Measurements from ENCODE around the gene NFIC.
"Not testable (repeated sequence)": the region's sequence is repeated elsewhere in the genome, so short reads cannot be mapped to it uniquely, and the experiment has no call there.

The NFIC gene

GRCh38 chr19:3389446-3389778 is 23.0 kb downstream of the NFIC start:
- Histone ChIP-seq H3K27ac (no peak overlapping the region), H3K36me3 (peaks cover 35% of the 10 kb centered on the region)
- no peak for DNase-seq

GRCh38 chr19:3389876-3390371 is 23.5 kb downstream of the NFIC start:
- peaks cover 35% of the 10 kb centered on the region for H3K36me3 ChIP-seq
- H3K27me3 ChIP-seq (ENCODE audit: insufficient read depth, low read depth, severe bottlenecking): no peaks in the 10 kb centered on the region
- no peak for DNase-seq
- TF ChIP-seq CTCF (IDR thresholded peaks at IDR 0.05; ENCODE audit: low read depth, low read length): no peak
- H3K9me3 ChIP-seq (ENCODE audit: severe bottlenecking): no peaks in the 10 kb centered on the region
- no peak overlapping the region for H3K4me3 ChIP-seq (ENCODE audit: low read depth, low read length)
- H3K27ac ChIP-seq: no peak overlapping the region

More at GRCh38 chr19:3389446-3389778, 23.0 kb downstream of the NFIC start:
- Histone ChIP-seq H3K4me3 (ENCODE audit: low read depth, low read length) (no peak overlapping the region), H3K9me3 (ENCODE audit: severe bottlenecking) (no peaks in the 10 kb centered on the region), H3K27me3 (ENCODE audit: insufficient read depth, low read depth, severe bottlenecking) (no peaks in the 10 kb centered on the region)
- no peak for TF ChIP-seq CTCF (IDR thresholded peaks at IDR 0.05; ENCODE audit: low read depth, low read length)

GRCh38 chr19:3391911-3392310 is 25.5 kb downstream of the NFIC start:
- not testable (repeated sequence) for DNase-seq; H3K27me3 ChIP-seq (ENCODE audit: insufficient read depth, low read depth, severe bottlenecking)

GRCh38 chr19:3392480-3392879 is 26.1 kb downstream of the NFIC start:
- Histone ChIP-seq H3K27me3 (ENCODE audit: insufficient read depth, low read depth, severe bottlenecking) (no peaks in the 10 kb centered on the region), H3K27ac (no peak overlapping the region), H3K9me3 (ENCODE audit: severe bottlenecking) (no peaks in the 10 kb centered on the region), H3K36me3 (peaks cover 36% of the 10 kb centered on the region), H3K4me3 (ENCODE audit: low read depth, low read length) (no peak overlapping the region)
- no peak for TF ChIP-seq CTCF (IDR thresholded peaks at IDR 0.05; ENCODE audit: low read depth, low read length)
- no peak for DNase-seq

More at GRCh38 chr19:3391911-3392310, 25.5 kb downstream of the NFIC start:
- H3K9me3 ChIP-seq (ENCODE audit: severe bottlenecking); H3K4me3 ChIP-seq (ENCODE audit: low read depth, low read length); H3K27ac ChIP-seq: not testable (repeated sequence)
- H3K36me3 ChIP-seq: peaks cover 38% of the 10 kb centered on the region

DNA sequence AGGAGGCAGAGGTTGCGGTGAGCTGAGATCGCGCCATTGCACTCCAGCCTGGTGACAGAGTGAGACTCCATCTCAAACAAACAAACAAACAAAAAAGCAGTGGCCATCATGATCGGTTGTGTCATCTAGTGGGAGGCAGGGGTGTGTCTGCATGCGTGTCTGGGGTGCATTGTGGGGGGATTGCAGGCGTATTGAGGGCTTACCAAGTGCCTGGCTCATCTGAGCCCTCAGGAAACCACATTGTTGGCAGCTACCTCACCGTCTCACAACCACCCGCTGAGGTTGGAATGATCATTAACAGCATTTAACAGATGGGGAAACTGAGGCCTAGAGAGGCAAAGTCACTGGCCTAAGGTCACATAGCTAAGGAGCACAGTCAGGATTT is 30.5 kb downstream of the NFIC start:
- no peaks in the 10 kb centered on the region for H3K9me3 ChIP-seq (ENCODE audit: severe bottlenecking)
- no peak overlapping the region for H3K4me3 ChIP-seq (ENCODE audit: low read depth, low read length)
- TF ChIP-seq CTCF (IDR thresholded peaks at IDR 0.05; ENCODE audit: low read depth, low read length): no peak
- no peaks in the 10 kb centered on the region for H3K27me3 ChIP-seq (ENCODE audit: insufficient read depth, low read depth, severe bottlenecking)
- no peak overlapping the region for H3K27ac ChIP-seq
- no peak for DNase-seq
- peaks cover 38% of the 10 kb centered on the region for H3K36me3 ChIP-seq

GRCh38 chr19:3397266-3398022 is 31.1 kb downstream of the NFIC start:
- Histone ChIP-seq H3K27me3 (ENCODE audit: insufficient read depth, low read depth, severe bottlenecking) (no peaks in the 10 kb centered on the region), H3K4me3 (ENCODE audit: low read depth, low read length) (no peak overlapping the region), H3K9me3 (ENCODE audit: severe bottlenecking) (no peaks in the 10 kb centered on the region), H3K36me3 (peaks cover 36% of the 10 kb centered on the region), H3K27ac (no peak overlapping the region)
- no peak for DNase-seq
- TF ChIP-seq CTCF (IDR thresholded peaks at IDR 0.05; ENCODE audit: low read depth, low read length): no peak

Measured in WERI-Rb-1 (cell line).